Activated T-helper 9 cell treated with anti-CD3 and anti-CD28 coated beads, Interleukin-2, amount 50 U/mL, for 16 hours (primary cell): ENCODE data around the gene C2orf68.
"Not testable (repeated sequence)": the region's sequence is repeated elsewhere in the genome, so short reads cannot be mapped to it uniquely, and the experiment has no call there.

ENCODE experiments used
- DNase-seq: peaks from one replicate; pipeline ENCODE4 v3.0.0-alpha.2; 2020; ENCODE audit warnings: low read depth

The C2orf68 gene

DNA sequence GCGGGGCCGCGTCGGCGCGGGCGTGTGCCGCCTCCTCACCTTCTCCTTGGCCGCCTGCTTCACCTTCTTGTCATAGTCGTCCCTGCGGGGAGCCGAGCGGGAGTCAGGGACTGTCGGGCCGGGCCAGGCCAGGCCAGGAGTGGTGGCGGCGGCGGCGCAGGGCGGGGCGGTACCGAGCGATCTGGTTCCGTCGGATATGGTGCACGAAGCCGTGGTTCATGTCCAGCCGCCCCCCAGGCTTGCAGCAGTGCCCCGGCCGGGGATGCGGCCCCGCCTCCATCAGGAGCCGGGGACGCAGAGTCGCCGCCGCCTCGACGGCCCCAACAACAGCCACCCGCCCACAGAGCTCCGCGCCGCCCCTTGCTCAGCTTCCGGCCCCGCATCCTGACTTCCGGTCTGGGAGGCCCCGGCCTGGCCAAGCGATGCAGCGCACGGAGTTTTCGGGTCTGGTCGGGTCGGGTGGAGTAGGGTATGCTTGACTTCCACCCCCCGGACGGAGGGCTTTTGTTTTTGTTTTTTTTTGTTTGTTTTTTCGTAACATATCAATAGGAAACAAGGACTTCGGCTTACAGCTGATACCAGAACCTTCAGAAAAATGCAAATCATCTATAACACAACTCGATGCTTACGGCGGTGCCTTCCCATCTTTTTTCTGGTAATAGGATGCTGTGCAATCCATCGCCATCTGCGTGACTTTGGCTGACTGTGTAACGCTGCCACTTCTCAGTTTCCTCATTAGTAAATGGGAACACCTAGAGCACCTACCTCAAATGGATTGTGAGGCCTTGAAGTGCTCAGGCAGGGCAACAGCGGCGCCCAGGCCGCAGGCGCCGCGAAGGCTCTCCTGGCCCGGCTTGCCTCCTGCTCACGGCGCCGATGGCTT is at the start of gene C2orf68:
C2orf68 (minus strand) TSS at position 362 of the 883 bp plus-strand sequence; CDS start at position 280, 82 bp downstream.
- DNase-seq: peak; percentile 81

DNA sequence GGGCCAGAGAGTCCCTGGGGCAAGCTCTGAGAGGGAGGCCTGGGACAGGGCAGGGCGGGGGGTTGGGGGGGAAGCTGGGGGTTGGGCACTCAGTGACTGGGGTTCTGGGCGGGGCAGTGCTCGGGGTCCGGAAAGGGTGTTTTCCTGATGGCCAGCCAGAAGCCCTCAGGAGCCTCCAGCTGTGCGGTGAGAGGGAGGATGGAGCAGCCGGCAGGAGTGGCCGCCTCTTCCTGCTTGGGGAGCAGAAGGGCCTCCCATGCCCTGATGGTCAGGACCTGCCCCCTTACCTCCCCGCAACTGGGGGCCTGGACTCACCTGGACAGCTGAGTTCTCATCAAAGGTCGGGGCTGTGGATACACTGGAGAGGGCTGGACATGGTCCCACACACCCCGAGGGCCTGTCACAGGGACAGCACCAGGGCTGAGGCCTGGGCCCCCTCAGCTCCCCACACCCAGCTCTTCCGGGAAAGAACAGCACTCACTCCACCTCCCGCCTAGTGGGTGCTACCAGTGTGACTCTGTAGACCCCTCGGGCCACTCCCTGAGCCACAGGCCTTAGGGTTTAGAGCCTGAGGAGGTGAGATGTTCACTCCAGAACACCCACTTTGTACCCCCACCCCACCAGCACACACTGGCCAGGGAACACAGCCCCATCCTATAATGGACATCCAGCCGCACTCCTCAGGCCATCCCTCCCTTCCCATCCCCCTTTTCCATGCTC is 49.4 kb upstream of the C2orf68 start:
- DNase-seq: no peak

DNA sequence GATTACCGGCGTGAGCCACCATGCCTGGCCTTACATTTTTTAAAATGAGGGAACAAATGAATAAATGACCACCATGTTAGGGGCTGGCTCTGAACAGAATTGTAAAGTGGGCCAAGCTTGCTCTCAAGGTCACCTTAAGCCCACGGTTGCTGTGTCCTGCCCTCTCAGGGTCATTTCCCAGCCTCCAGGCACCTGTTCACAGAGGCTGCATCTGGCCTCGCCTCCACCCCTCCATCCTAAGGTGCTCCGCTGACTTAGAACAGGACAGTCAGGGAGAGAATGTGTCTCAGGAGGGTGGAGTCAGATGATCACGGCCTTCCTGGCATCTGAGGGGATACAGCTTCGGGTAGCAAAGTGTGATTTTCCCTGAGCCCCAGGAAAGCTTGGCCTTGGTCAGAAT is 48.9 kb upstream of the C2orf68 start:
- DNase-seq: no peak

DNA sequence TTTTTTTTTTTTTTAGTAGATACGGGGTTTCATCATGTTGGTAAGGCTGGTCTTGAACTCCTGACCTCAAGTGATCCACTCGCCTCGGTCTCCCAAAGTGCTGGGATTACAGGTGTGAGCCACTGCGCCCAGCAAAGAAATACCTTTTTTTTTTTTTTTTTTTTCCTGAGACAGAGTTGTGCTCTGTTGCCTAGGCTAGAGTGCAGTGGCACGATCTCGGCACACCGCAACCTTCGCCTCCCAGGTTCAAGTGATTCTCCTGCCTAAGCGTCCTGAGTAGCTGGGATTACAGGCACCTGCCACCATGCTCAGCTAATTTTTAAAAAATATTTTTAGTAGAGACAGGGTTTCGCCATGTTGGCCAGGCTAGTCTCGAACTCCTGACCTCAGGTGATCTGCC is 48.4 kb upstream of the C2orf68 start:
- DNase-seq: not testable (repeated sequence)

DNA sequence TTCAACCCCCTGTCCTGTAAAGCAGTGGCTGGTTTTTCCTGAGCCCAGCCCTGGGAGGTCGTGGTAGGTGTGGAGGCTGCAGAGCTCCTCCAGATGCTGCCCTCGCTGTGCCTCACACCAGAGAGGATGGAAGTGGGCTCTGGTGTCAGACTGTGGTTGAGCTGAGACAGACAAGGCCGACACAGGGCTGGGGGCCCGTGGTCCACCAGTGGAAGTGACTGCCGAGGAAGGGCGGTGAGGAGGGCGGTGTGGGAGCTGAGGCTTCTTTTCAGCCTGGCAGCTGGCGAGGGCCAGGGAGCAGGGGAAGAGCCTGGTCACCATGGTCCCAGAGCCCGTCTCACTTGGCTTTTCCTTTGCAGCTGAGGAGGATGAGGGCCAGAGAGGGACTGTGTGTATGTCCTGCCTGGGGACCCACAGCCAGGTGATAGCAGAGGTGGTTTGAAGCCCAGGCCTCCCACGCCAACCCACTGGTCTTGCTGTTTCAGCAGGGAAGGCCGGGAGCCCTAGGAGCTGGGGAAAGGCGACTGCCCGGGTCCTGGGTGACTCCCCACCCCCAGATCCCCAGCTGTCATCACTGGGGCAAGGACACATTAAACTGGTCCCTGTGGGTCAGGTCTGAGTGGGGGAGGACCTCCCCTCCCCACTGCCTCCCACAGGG is 47.6 kb upstream of the C2orf68 start:
- DNase-seq: no peak

DNA sequence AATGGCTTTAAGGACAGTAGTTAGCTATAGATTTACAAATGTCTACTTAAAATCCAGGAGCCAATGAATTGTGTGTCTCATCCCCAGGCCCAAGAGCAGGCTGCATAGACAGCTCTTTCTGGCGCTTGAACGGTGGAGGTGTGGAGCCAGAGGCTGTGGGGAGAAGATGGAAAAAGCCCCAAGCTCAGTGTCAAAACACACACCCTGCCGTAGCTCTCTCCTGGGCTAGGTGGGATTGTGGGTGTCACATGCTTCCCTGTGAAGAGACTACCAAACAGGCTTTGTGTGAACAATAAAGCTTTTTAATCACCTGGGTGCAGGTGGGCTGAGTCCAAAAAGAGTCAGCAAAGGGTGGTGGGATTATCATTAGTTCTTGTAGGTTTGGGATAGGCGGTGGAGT is 45.5 kb upstream of the C2orf68 start:
- DNase-seq: not testable (repeated sequence)

- DNase-seq: no peak
Measured at GRCh38 chr2:85656468-85656867, 44.6 kb upstream of the C2orf68 start.

- DNase-seq: no peak
Measured at GRCh38 chr2:85655961-85656417, 44.1 kb upstream of the C2orf68 start.

DNA sequence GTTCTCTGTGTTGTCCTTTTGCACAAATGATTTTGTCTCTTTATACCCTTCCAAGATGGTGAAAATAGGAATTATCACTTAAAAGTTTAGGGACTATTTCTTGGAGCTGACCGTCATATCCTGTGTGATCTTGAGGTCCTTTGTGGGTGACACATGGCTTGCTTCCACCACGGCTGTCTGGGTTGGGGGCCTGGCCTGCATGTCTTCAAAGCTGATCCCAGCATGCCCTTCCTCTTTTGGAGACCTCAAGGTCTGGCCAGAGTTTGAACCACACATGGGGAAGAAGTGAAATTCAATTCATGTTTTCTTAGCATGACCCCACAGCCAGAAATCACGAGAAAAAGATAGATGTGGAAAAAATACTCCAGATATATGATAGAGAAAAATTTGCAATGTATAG is 42.1 kb upstream of the C2orf68 start:
- DNase-seq: no peak

DNA sequence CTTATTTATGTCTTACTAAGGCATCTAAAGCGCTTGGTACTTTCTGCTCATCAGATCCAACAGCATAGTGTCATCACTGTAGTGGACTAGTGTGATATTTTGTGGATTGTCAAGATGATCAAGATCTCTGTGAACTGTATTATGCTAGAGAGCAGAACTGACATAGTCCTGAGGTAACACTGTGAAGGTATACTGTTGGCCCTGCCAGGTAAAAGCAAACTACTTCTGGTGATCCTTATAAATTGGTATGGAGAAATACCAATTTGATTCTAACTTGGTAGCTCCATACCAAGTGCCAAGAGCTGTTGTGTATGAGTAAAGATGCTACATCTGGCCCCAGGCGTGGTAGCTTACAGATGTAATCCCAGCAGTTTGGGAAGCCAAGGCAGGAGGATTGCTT is 40.2 kb upstream of the C2orf68 start:
- no peak for DNase-seq

- DNase-seq: no peak
Measured at GRCh38 chr2:85651097-85651496, 39.2 kb upstream of the C2orf68 start.

DNA sequence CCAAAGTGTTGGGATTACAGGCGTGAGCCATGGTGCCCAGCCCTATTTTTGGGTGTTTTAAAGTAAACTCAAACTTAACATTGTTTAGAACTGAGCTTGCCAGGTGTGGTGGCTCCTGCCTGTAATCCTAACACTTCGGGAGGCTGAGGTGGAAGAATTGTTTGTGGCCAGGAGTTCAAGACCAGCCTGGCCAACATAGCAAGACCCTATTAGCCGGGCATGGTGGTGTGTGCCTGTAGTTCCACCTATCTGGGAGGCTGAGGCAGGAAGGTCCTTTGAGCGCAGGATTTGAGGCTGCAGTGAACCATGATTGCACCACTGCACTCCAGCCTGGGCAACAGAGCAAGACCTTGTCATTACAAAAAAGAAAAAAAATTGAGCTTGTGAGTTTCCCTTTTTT is 38.6 kb upstream of the C2orf68 start:
- DNase-seq: no peak

GRCh38 chr2:85649201-85650190 is 37.6 kb upstream of the C2orf68 start:
- DNase-seq: no peak

- no peak for DNase-seq
Measured at GRCh38 chr2:85648619-85649018, 36.8 kb upstream of the C2orf68 start.

- no peak for DNase-seq
Measured at GRCh38 chr2:85647823-85648526, 36.1 kb upstream of the C2orf68 start.

DNA sequence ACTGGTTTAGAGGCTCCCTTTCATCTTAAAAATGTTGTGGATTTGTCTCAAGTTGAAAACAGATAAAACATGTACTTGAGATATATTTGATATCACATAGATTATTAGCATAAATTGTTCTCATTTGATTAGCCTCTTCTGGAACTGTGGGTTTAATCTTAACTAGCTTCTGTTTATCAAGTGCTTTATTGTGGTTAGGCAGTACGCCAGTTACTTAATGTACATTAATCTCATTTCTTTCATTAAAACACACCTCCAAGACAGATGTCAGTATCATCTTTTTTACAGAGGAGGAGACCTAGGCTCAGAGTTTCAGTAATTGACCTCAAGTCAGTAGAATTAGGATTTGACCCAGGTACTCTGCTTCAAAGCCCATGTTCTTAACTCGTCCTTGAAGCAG is 34.3 kb upstream of the C2orf68 start:
- DNase-seq: no peak

- no peak for DNase-seq
Measured at GRCh38 chr2:85644909-85645308, 33.0 kb upstream of the C2orf68 start.

- no peak for DNase-seq
Measured at GRCh38 chr2:85642725-85643124, 30.9 kb upstream of the C2orf68 start.

- DNase-seq: no peak
Measured at GRCh38 chr2:85635636-85636035, 23.8 kb upstream of the C2orf68 start.

DNA sequence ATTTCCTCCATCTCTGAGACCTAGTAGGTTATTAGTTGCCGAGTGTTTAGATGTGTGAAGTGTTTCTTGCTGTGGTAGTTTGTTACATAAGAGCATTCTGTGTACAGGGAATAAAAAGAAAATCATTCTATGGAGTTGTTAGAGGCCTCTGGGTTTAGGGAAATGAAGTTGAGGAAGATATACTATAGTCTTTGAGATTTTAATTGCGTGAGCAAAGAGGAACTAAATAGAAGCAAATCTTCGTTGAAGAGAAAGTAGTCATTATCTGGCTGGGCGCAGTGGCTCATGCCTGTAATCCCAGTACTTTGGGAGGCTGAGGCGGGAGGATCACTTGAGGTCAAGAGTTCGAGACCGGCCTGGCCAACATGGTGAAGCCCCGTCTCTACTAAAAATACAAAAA is 23.1 kb upstream of the C2orf68 start:
- no peak for DNase-seq

- DNase-seq: no peak
Measured at GRCh38 chr2:85631316-85631715, 19.4 kb upstream of the C2orf68 start.
